Activated naive CD4-positive, alpha-beta T cell treated with anti-CD3 and anti-CD28 coated beads for 36 hours (primary cell): ENCODE measurements around the gene WNT7A. TPM values are rescaled to one million over a fixed set of nuclear protein-coding genes. Genes with fewer than 3 reads are reported as not detected.
"Not testable (repeated sequence)": the region's sequence is repeated elsewhere in the genome, so short reads cannot be mapped to it uniquely, and the experiment has no call there.

Experiments used
- CTCF ChIA-PET: fragments of 350-600 bp; sonication (Branson Sonifier 250); formaldehyde crosslinking; loops from one replicate; lab custom pipeline; 2021; ENCODE audit warnings: antibody characterized with exemption; lab: Charles Lee
- DNase-seq: peaks from one replicate; pipeline ENCODE4 v3.0.0-alpha.2; 2020
- H3K27ac Mint-ChIP-seq: one replicate; pipeline ENCODE4 v1.8.0; 2021; ENCODE audit warnings: mild to moderate bottlenecking, mixed read lengths
- H3K27me3 Mint-ChIP-seq: one replicate; pipeline ENCODE4 v1.8.0; 2021; ENCODE audit warnings: low read depth, mixed read lengths
- H3K36me3 Mint-ChIP-seq: one replicate; pipeline ENCODE4 v1.8.0; 2021; ENCODE audit warnings: low read depth, mixed read lengths
- H3K4me1 Mint-ChIP-seq: one replicate; pipeline ENCODE4 v1.8.0; 2021; ENCODE audit warnings: low read depth, mixed read lengths
- H3K4me3 Mint-ChIP-seq: one replicate; pipeline ENCODE4 v1.8.0; 2021; ENCODE audit warnings: mild to moderate bottlenecking, moderate library complexity, mixed read lengths
- H3K9me3 Mint-ChIP-seq: one replicate; pipeline ENCODE4 v1.8.0; 2021; ENCODE audit warnings: mixed read lengths
- intact Hi-C: fragments of 100-400 bp; cut with micrococcal nuclease; formaldehyde crosslinking; loops from one replicate; pipeline ENCODE4 v1.15.1; 2023
- total RNA-seq, 2 experiments: library from RNA; stranded (reverse); gene quantifications; one replicate each; pipeline ENCODE4 v1.2.3, GENCODE V29; 2021

Gene WNT7A
- total RNA-seq, 2 experiments from 2014 or later: 0.07 to 0.10 TPM

GRCh38 chr3:13861461-13861860 is 18.4 kb downstream of the WNT7A start:
- H3K4me3 Mint-ChIP-seq: no peak overlapping the region
- H3K27ac Mint-ChIP-seq: no peak overlapping the region
- H3K4me1 Mint-ChIP-seq: peaks cover 28% of the 10 kb centered on the region
- H3K36me3 Mint-ChIP-seq: no peaks in the 10 kb centered on the region
- no peak for DNase-seq
- CTCF ChIA-PET: interaction anchor here (0.6 to 1.8 kb wide), 4 partner anchors 19 to 261 kb away, joined by 3 to 5 read pairs (median 3); partner anchors contain the start of gene WNT7A
- intact Hi-C loops: no loop called here
- H3K9me3 Mint-ChIP-seq: no peaks in the 10 kb centered on the region
- H3K27me3 Mint-ChIP-seq: no peaks in the 10 kb centered on the region

- CTCF ChIA-PET: interaction anchor here (1.6 kb wide), 1 partner anchor 21 kb away, joined by 5 read pairs; no protein-coding TSS in a partner anchor
- DNase-seq: no peak
- intact Hi-C loops: no loop called here
- H3K4me1 Mint-ChIP-seq: peaks cover 14% of the 10 kb centered on the region
- H3K9me3 Mint-ChIP-seq: no peaks in the 10 kb centered on the region
- no peak overlapping the region for H3K27ac Mint-ChIP-seq
- H3K36me3 Mint-ChIP-seq: no peaks in the 10 kb centered on the region
- H3K4me3 Mint-ChIP-seq: no peak overlapping the region
- H3K27me3 Mint-ChIP-seq: no peaks in the 10 kb centered on the region
These were observed 19.9 kb downstream of the WNT7A start for GRCh38 chr3:13860001-13860400.

- no peaks in the 10 kb centered on the region for H3K36me3 Mint-ChIP-seq
These were observed 20.9 kb downstream of the WNT7A start for GRCh38 chr3:13858768-13859520.

GRCh38 chr3:13857702-13858380 is 22.0 kb downstream of the WNT7A start:
- no peak overlapping the region for H3K4me3 Mint-ChIP-seq
- DNase-seq: no peak
- intact Hi-C loops: no loop called here
- H3K27ac Mint-ChIP-seq: no peak overlapping the region
- H3K36me3 Mint-ChIP-seq: no peaks in the 10 kb centered on the region
- H3K4me1 Mint-ChIP-seq: peaks cover 11% of the 10 kb centered on the region
- CTCF ChIA-PET: no interaction called here
- no peaks in the 10 kb centered on the region for H3K9me3 Mint-ChIP-seq
- H3K27me3 Mint-ChIP-seq: no peaks in the 10 kb centered on the region

More at GRCh38 chr3:13858768-13859520, 20.9 kb downstream of the WNT7A start:
- intact Hi-C loops: no loop called here
- no peaks in the 10 kb centered on the region for H3K9me3 Mint-ChIP-seq
- CTCF ChIA-PET: no interaction called here
- peaks cover 9% of the 10 kb centered on the region for H3K4me1 Mint-ChIP-seq
- no peak overlapping the region for H3K27ac Mint-ChIP-seq
- H3K4me3 Mint-ChIP-seq: no peak overlapping the region
- no peaks in the 10 kb centered on the region for H3K27me3 Mint-ChIP-seq
- DNase-seq: no peak

- H3K4me3 Mint-ChIP-seq, H3K9me3 Mint-ChIP-seq, H3K36me3 Mint-ChIP-seq, DNase-seq, H3K27me3 Mint-ChIP-seq, H3K27ac Mint-ChIP-seq, intact Hi-C loops: not testable (repeated sequence)
- CTCF ChIA-PET: interaction anchor here (1.0 kb wide), 1 partner anchor 28 kb away, joined by 3 read pairs; no protein-coding TSS in a partner anchor
- H3K4me1 Mint-ChIP-seq: peaks cover 12% of the 10 kb centered on the region
These were observed 23.2 kb downstream of the WNT7A start for GRCh38 chr3:13856628-13857027.

- CTCF ChIA-PET: interaction anchor here (1.0 kb wide), 1 partner anchor 29 kb away, joined by 3 read pairs; no protein-coding TSS in a partner anchor
- H3K36me3 Mint-ChIP-seq: no peaks in the 10 kb centered on the region
- H3K27me3 Mint-ChIP-seq: no peaks in the 10 kb centered on the region
- no peak overlapping the region for H3K4me3 Mint-ChIP-seq
- no peak for DNase-seq
- H3K9me3 Mint-ChIP-seq: no peaks in the 10 kb centered on the region
- peaks cover 13% of the 10 kb centered on the region for H3K4me1 Mint-ChIP-seq
- H3K27ac Mint-ChIP-seq: no peak overlapping the region
- intact Hi-C loops: no loop called here
These were observed 23.9 kb downstream of the WNT7A start for GRCh38 chr3:13856006-13856405.

- Mint-ChIP-seq H3K4me3 (no peak overlapping the region), H3K9me3 (no peaks in the 10 kb centered on the region), H3K4me1 (peaks cover 13% of the 10 kb centered on the region), H3K27me3 (no peaks in the 10 kb centered on the region), H3K27ac (no peak overlapping the region), H3K36me3 (no peaks in the 10 kb centered on the region)
- DNase-seq: no peak
- CTCF ChIA-PET: no interaction called here
- intact Hi-C loops: no loop called here
These were observed 25.4 kb downstream of the WNT7A start for GRCh38 chr3:13854492-13854891.

GRCh38 chr3:13853978-13854296 is 25.9 kb downstream of the WNT7A start:
- peak; percentile 55 for DNase-seq
- no peak overlapping the region for H3K27ac Mint-ChIP-seq
- CTCF ChIA-PET: interaction anchor here (0.7 kb wide), 1 partner anchor 762 kb away, joined by 4 read pairs; no protein-coding TSS in a partner anchor

GRCh38 chr3:13853256-13853977 is 26.5 kb downstream of the WNT7A start:
- intact Hi-C loops: no loop called here
- DNase-seq: no peak
- H3K27me3 Mint-ChIP-seq: no peaks in the 10 kb centered on the region
- H3K27ac Mint-ChIP-seq: no peak overlapping the region
- CTCF ChIA-PET: interaction anchor here (0.7 kb wide), 2 partner anchors 196 to 762 kb away, joined by 3 to 4 read pairs; no protein-coding TSS in a partner anchor
- peaks cover 13% of the 10 kb centered on the region for H3K4me1 Mint-ChIP-seq
- H3K36me3 Mint-ChIP-seq: no peaks in the 10 kb centered on the region
- no peaks in the 10 kb centered on the region for H3K9me3 Mint-ChIP-seq
- H3K4me3 Mint-ChIP-seq: no peak overlapping the region

More at GRCh38 chr3:13853978-13854296, 25.9 kb downstream of the WNT7A start:
- H3K4me1 Mint-ChIP-seq: peaks cover 13% of the 10 kb centered on the region
- no peaks in the 10 kb centered on the region for H3K9me3 Mint-ChIP-seq
- H3K4me3 Mint-ChIP-seq: no peak overlapping the region
- intact Hi-C loops: no loop called here
- H3K27me3 Mint-ChIP-seq: no peaks in the 10 kb centered on the region
- no peaks in the 10 kb centered on the region for H3K36me3 Mint-ChIP-seq

GRCh38 chr3:13852638-13853009 is 27.2 kb downstream of the WNT7A start:
- no peaks in the 10 kb centered on the region for H3K9me3 Mint-ChIP-seq
- peaks cover 13% of the 10 kb centered on the region for H3K4me1 Mint-ChIP-seq
- DNase-seq: peak; percentile 31
- H3K27me3 Mint-ChIP-seq: no peaks in the 10 kb centered on the region
- intact Hi-C loops: no loop called here
- no peaks in the 10 kb centered on the region for H3K36me3 Mint-ChIP-seq
- no peak overlapping the region for H3K4me3 Mint-ChIP-seq
- CTCF ChIA-PET: interaction anchor here (0.7 kb wide), 1 partner anchor 195 kb away, joined by 3 read pairs; no protein-coding TSS in a partner anchor
- H3K27ac Mint-ChIP-seq: no peak overlapping the region

- DNase-seq: no peak
- H3K36me3 Mint-ChIP-seq: no peaks in the 10 kb centered on the region
- peaks cover 13% of the 10 kb centered on the region for H3K4me1 Mint-ChIP-seq
- H3K27ac Mint-ChIP-seq: no peak overlapping the region
- no peaks in the 10 kb centered on the region for H3K27me3 Mint-ChIP-seq
- intact Hi-C loops: no loop called here
- no peaks in the 10 kb centered on the region for H3K9me3 Mint-ChIP-seq
- CTCF ChIA-PET: no interaction called here
- no peak overlapping the region for H3K4me3 Mint-ChIP-seq
These were observed 27.8 kb downstream of the WNT7A start for GRCh38 chr3:13851997-13852637.
